Vagina (tissue), 2 donors: ENCODE data around the gene WWOX. TPM values are rescaled to one million over a fixed set of nuclear protein-coding genes. Genes with fewer than 3 reads are reported as not detected.

Source experiments
- DNase-seq, 2 donors: peaks; one replicate each; pipeline ENCODE4 v3.0.0-alpha.2; 2017; ENCODE audit errors: extremely low spot score in 2 of 2
- H3K27ac ChIP-seq: fragments of 200-600 bp; sonication (generic); one replicate; pipeline ENCODE4 v1.5.1; 2019
- H3K27me3 ChIP-seq: fragments of 200-600 bp; sonication (generic); one replicate; pipeline ENCODE4 v1.5.1; 2019
- H3K36me3 ChIP-seq, 2 donors: fragments of 200-600 bp; sonication (generic); one replicate each; pipeline ENCODE4 v1.5.1; 2017 to 2019
- H3K4me1 ChIP-seq: fragments of 200-600 bp; sonication (generic); one replicate; pipeline ENCODE4 v1.5.1; 2019
- H3K4me3 ChIP-seq, 2 donors: fragments of 200-600 bp; sonication (generic); 1 replicate in 1 of 2; 2 replicates in 1 of 2; pipeline ENCODE4 v1.5.1; 2016 to 2019
- H3K9me3 ChIP-seq: fragments of 200-600 bp; sonication (generic); one replicate; pipeline ENCODE4 v1.5.1; 2019
- POLR2A ChIP-seq, 2 donors: fragments of 450-650 bp; IDR thresholded peaks; one replicate each; pipeline ENCODE4 v1.6.1; 2017; ENCODE audit warnings: antibody characterized with exemption in 2 of 2, mild to moderate bottlenecking in 2 of 2, moderate library complexity in 2 of 2
- POLR2AphosphoS5 ChIP-seq, 2 donors: sonication (generic); formaldehyde crosslinking; IDR thresholded peaks; one replicate each; pipeline ENCODE4 v1.9.0; 2017; ENCODE audit warnings: antibody characterized with exemption in 2 of 2, mild to moderate bottlenecking in 2 of 2, low read depth in 1 of 2; ENCODE audit not compliant: insufficient read depth in 1 of 2
- intact Hi-C: fragments of 100-400 bp; cut with DNase I; formaldehyde crosslinking; loops from one replicate; pipeline ENCODE4 v1.15.1; 2023
- total RNA-seq: library from RNA; depleted of rRNA; stranded (reverse); fragments of >200 nt; gene quantifications from one replicate; pipeline ENCODE4 v1.2.3, GENCODE V29; 2016
- TF ChIP-seq, protein P1 (sequence below), 3 experiments: fragments of 450-650 bp in 2 of 3; fragments of 200-600 bp in 1 of 3; sonication (generic) in 1 of 3; IDR thresholded peaks; one replicate each; pipeline ENCODE4 v1.5.1; 2017 to 2019; ENCODE audit warnings: antibody characterized with exemption in 3 of 3, mild to moderate bottlenecking in 2 of 3, moderate library complexity in 2 of 3

WWOX gene
- total RNA-seq, 1 donor from 2014 or later, result 33.1 TPM

DNA sequence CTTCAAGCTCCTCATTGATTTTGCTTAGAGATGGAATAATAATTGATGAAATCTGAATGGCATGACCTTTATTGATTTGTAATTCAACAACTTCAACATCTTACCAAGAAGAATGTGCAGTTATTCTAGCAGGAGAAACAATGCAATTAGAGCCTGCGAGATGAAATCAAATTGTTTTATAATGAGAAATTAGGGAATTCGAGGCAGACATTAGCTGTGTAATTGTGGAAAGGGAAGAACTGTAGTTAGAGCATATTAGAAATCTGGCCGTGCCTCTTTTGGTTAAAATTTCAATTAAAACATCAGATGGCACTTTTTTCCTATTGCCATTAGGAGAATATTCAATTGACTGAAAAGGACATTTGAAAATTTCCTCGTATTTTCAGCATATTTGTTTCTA, 325.8 kb downstream of the WWOX start:
- Histone ChIP-seq H3K4me3 (no peak overlapping the region), H3K4me1 (no peaks in the 10 kb centered on the region), H3K27ac (no peak overlapping the region), H3K27me3 (no peaks in the 10 kb centered on the region), H3K9me3 (no peaks in the 10 kb centered on the region), H3K36me3 (no peaks in the 10 kb centered on the region)
- no peak for TF ChIP-seq POLR2AphosphoS5 (IDR thresholded peaks at IDR 0.05; ENCODE audit: insufficient read depth in 1 of 2, low read depth in 1 of 2)
- TF ChIP-seq, protein P1, sequence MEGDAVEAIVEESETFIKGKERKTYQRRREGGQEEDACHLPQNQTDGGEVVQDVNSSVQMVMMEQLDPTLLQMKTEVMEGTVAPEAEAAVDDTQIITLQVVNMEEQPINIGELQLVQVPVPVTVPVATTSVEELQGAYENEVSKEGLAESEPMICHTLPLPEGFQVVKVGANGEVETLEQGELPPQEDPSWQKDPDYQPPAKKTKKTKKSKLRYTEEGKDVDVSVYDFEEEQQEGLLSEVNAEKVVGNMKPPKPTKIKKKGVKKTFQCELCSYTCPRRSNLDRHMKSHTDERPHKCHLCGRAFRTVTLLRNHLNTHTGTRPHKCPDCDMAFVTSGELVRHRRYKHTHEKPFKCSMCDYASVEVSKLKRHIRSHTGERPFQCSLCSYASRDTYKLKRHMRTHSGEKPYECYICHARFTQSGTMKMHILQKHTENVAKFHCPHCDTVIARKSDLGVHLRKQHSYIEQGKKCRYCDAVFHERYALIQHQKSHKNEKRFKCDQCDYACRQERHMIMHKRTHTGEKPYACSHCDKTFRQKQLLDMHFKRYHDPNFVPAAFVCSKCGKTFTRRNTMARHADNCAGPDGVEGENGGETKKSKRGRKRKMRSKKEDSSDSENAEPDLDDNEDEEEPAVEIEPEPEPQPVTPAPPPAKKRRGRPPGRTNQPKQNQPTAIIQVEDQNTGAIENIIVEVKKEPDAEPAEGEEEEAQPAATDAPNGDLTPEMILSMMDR (IDR thresholded peaks at IDR 0.05), result no peak
- TF ChIP-seq POLR2A (IDR thresholded peaks at IDR 0.05), result no peak
- no peak for DNase-seq
- intact Hi-C loops, result no loop called here

DNA sequence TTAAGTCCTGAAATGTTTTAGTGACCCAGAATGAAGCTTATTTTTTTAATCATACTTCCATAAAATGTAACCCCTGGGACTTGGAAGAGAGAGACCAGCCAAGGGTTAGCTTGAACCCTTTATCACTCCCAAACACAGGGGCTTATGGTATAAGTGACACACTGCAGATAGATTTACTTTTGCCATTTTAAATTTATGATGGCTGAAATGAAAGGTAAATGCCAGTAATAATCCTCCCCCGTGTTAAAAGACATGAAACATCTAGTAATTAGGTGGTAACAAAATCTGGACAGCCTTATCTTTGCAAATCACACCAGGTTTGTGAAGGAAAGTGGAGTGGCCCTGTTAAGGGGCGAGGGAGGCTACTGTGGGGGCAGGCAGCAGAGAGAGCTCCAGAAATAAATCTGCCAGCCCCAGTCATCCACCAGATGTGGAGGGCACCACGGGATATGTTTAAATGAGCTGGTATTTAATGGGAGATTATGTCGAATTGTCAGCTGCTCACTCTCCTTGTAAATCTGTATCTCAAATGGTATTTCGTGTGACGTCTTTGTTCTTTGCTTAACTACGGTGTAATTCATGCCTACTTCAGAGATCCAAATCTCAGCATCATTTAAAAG, 326.5 kb downstream of the WWOX start:
- Histone ChIP-seq H3K27me3 (no peaks in the 10 kb centered on the region), H3K9me3 (no peaks in the 10 kb centered on the region), H3K4me3 (no peak overlapping the region), H3K4me1 (no peaks in the 10 kb centered on the region), H3K36me3 (no peaks in the 10 kb centered on the region), H3K27ac (no peak overlapping the region)
- intact Hi-C loops, result no loop called here
- TF ChIP-seq POLR2AphosphoS5 (IDR thresholded peaks at IDR 0.05; ENCODE audit: insufficient read depth in 1 of 2, low read depth in 1 of 2) (no peak), POLR2A (IDR thresholded peaks at IDR 0.05) (no peak)
- TF ChIP-seq, protein P1 (IDR thresholded peaks at IDR 0.05), result no peak
- DNase-seq, result peak in 1 of 2 donors; percentile 20

DNA sequence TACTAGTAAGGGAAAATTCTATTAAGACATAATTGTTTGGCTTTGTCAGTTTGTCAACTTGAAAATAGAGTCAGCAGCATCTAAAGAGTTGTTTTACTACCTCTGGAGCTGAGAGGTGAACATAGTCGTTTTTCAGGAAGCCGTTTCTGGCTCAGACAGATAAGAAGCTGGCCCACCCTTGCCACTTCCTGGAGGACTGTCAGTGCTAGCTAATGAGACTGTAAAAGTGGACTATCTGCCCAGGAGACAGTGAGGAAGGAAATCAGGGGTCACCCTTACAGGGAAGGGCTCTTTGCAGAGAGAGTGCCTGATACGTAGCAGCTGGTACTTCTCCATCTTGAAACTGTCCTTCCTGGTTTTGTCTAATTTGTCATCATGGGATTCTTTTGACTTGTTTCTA, 328.7 kb downstream of the WWOX start:
- Histone ChIP-seq H3K4me3 (no peak overlapping the region), H3K4me1 (no peaks in the 10 kb centered on the region), H3K27ac (no peak overlapping the region), H3K27me3 (no peaks in the 10 kb centered on the region), H3K9me3 (no peaks in the 10 kb centered on the region), H3K36me3 (no peaks in the 10 kb centered on the region)
- TF ChIP-seq, protein P1 (IDR thresholded peaks at IDR 0.05), result no peak
- TF ChIP-seq POLR2AphosphoS5 (IDR thresholded peaks at IDR 0.05; ENCODE audit: insufficient read depth in 1 of 2, low read depth in 1 of 2), result no peak
- TF ChIP-seq POLR2A (IDR thresholded peaks at IDR 0.05), result no peak
- no peak for DNase-seq
- intact Hi-C loops, result no loop called here

DNA sequence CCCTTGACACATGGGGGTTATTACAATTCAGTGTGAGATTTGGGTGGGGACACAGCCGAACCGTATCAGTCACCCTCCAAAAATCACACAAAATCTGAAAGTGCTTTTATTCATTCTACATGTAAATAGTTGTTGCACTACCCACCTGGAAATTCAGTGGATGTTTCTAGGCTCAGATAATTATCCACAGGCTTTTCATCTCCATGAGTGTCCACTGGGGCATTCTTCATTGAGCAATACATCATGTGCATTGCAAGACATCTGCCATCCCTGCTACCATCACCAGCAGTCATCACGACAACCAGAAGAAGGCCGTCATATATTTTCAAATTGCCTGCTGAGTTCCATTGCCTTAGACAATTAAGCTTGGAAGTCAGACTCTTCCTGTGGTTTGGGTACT, 330.8 kb downstream of the WWOX start:
- no peaks in the 10 kb centered on the region for H3K27me3 ChIP-seq
- no peak overlapping the region for H3K4me3 ChIP-seq
- H3K36me3 ChIP-seq, result no peaks in the 10 kb centered on the region
- DNase-seq, result no peak
- H3K4me1 ChIP-seq, result no peaks in the 10 kb centered on the region
- TF ChIP-seq POLR2AphosphoS5 (IDR thresholded peaks at IDR 0.05; ENCODE audit: insufficient read depth in 1 of 2, low read depth in 1 of 2) (no peak), POLR2A (IDR thresholded peaks at IDR 0.05) (no peak)
- TF ChIP-seq, protein P1 (IDR thresholded peaks at IDR 0.05), result no peak
- intact Hi-C loops, result no loop called here
- H3K27ac ChIP-seq, result no peak overlapping the region
- H3K9me3 ChIP-seq, result no peaks in the 10 kb centered on the region

DNA sequence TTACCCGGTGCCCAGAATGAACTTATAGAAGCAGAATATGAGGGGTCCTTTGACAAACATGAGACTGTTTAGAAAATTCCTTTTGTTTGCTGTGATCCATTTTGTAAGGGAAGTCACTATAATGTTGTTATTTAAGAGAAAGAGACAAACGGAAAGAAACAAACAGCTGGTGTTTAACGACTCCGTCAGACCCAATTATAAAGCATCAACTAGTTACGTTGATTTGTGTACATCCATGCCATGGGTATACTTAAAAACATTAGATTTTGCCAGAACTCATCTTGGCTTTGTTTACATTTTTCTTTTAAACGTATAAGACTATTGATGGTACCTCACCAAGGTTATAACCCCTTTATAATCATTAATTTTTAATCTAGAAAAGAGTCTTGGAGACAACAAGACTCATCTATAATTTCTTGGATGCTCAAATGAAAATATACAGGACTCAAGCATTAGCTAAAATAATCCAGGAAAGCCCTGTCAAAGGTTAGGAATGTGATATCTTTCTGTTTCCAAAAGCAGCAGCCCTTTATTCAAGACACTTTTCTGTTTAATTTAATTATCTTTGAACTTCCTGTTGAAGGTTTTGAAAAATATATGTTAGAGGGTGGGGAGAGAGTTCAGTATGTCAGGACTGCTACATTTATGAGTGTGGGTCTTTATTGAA, 331.7 kb downstream of the WWOX start:
- H3K9me3 ChIP-seq, result no peaks in the 10 kb centered on the region
- no peaks in the 10 kb centered on the region for H3K36me3 ChIP-seq
- H3K27ac ChIP-seq, result no peak overlapping the region
- no peaks in the 10 kb centered on the region for H3K27me3 ChIP-seq
- no peak for DNase-seq
- H3K4me3 ChIP-seq, result no peak overlapping the region
- intact Hi-C loops, result no loop called here
- TF ChIP-seq, protein P1 (IDR thresholded peaks at IDR 0.05), result no peak
- TF ChIP-seq POLR2A (IDR thresholded peaks at IDR 0.05) (no peak), POLR2AphosphoS5 (IDR thresholded peaks at IDR 0.05; ENCODE audit: insufficient read depth in 1 of 2, low read depth in 1 of 2) (no peak)
- no peaks in the 10 kb centered on the region for H3K4me1 ChIP-seq
